ENCODE results near the gene NCOR1.

The NCOR1 gene

GRCh38 chr17:16002708-16003260, 212.6 kb downstream of the NCOR1 start:
- no peak for TF ChIP-seq CTCF (conservative IDR thresholded peaks at IDR 0.05; ENCODE audit: low read depth)
- DNase-seq (ENCODE audit: low spot score): no peak
- H3K27ac ChIP-seq: no peak overlapping the region
- ChIA-PET CTCF (interaction anchor here (0.5 kb wide), 1 partner anchor 8 kb away, joined by 3 read pairs; no protein-coding TSS in a partner anchor), POLR2A (ENCODE audit: low non-redundant PET) (interaction anchor here (0.7 kb wide), 1 partner anchor 25 kb away, joined by 3 read pairs; no protein-coding TSS in a partner anchor)

GRCh38 chr17:16001226-16001897, 214.0 kb downstream of the NCOR1 start:
- no peak for TF ChIP-seq CTCF (conservative IDR thresholded peaks at IDR 0.05; ENCODE audit: low read depth)
- H3K27ac ChIP-seq: no peak overlapping the region
- DNase-seq (ENCODE audit: low spot score): no peak
- CTCF ChIA-PET: interaction anchor here (0.6 to 0.7 kb wide), 2 partner anchors 56 to 498 kb away, joined by 3 read pairs; partner anchors contain the start of gene ADORA2B
- POLR2A ChIA-PET (ENCODE audit: low non-redundant PET): no interaction called here

GRCh38 chr17:15999974-16000827, 215.1 kb downstream of the NCOR1 start:
- CTCF ChIA-PET: interaction anchor here (0.6 to 1.7 kb wide), 2 partner anchors 10 to 55 kb away, joined by 4 to 12 read pairs; partner anchors contain the start of gene ADORA2B
- POLR2A ChIA-PET (ENCODE audit: low non-redundant PET): interaction anchor here (0.7 to 1.7 kb wide), 3 partner anchors 52 to 345 kb away, joined by 3 to 12 read pairs (median 4); partner anchors contain the start of gene ADORA2B

GRCh38 chr17:15999141-15999973, 216.0 kb downstream of the NCOR1 start, which contains the start of the genes TTC19 and ZSWIM7:
Gene TTC19 (plus strand): TSS chr17:15999824. CDS start chr17:15999849, 25 bp downstream.
Gene ZSWIM7 (minus strand): TSS chr17:15999704. CDS start chr17:15999594, 110 bp downstream.
- DNase-seq (ENCODE audit: low spot score): peak; percentile 98
- ChIA-PET POLR2A (ENCODE audit: low non-redundant PET) (interaction anchor here (0.7 to 1.7 kb wide), 4 partner anchors 49 to 344 kb away, joined by 3 to 12 read pairs (median 6); partner anchors contain the start of gene ADORA2B), CTCF (interaction anchor here (0.7 to 1.7 kb wide), 4 partner anchors 13 to 218 kb away, joined by 3 to 12 read pairs (median 3); partner anchors contain the start of gene ADORA2B)
- no peak for TF ChIP-seq CTCF (conservative IDR thresholded peaks at IDR 0.05; ENCODE audit: low read depth)
- H3K27ac ChIP-seq: peak within 1 kb of the TSS; percentile 96

More at GRCh38 chr17:15999974-16000827, 215.1 kb downstream of the NCOR1 start:
- peak overlapping the region; percentile 96 for H3K27ac ChIP-seq
- TF ChIP-seq CTCF (conservative IDR thresholded peaks at IDR 0.05; ENCODE audit: low read depth): no peak
- DNase-seq (ENCODE audit: low spot score): peak; percentile 27

GRCh38 chr17:15998031-15998562, 217.2 kb downstream of the NCOR1 start:
- peak overlapping the region; percentile 54 for H3K27ac ChIP-seq
- ChIA-PET POLR2A (ENCODE audit: low non-redundant PET) (interaction anchor here (0.6 kb wide), 2 partner anchors 35 to 74 kb away, joined by 3 to 9 read pairs; no protein-coding TSS in a partner anchor), CTCF (interaction anchor here (0.7 to 1.7 kb wide), 5 partner anchors 12 to 117 kb away, joined by 3 to 12 read pairs (median 3); partner anchors contain the start of gene ADORA2B)
- no peak for TF ChIP-seq CTCF (conservative IDR thresholded peaks at IDR 0.05; ENCODE audit: low read depth)
- no peak for DNase-seq (ENCODE audit: low spot score)

Measured in RWPE1 (cell line).